Retina (tissue), 1 donor: ENCODE results near the gene CACNA1B.
"Not testable (repeated sequence)": the region's sequence is repeated elsewhere in the genome, so short reads cannot be mapped to it uniquely, and the experiment has no call there.

Experiments
- DNase-seq: peaks from one replicate; pipeline ENCODE4 v3.0.0-alpha.2; 2016

The CACNA1B gene

DNA sequence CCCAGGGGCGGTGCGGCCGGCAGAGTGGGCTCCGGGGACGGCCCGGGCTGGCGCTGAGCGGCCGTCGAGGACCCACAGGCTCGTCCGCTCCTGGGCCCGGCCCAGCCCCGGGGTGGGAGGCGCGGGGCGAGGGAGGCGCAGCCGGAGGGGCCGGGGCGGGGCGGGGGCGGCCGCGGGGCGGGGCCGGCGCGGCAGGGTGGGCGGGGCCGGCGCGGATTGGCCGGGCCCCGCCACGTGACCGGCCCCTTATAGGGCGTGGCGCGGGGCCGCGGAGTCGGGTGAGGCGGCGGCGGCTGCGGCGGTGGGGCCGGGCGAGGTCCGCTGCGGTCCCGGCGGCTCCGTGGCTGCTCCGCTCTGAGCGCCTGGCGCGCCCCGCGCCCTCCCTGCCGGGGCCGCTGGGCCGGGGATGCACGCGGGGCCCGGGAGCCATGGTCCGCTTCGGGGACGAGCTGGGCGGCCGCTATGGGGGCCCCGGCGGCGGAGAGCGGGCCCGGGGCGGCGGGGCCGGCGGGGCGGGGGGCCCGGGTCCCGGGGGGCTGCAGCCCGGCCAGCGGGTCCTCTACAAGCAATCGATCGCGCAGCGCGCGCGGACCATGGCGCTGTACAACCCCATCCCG is at the start of gene CACNA1B:
TSS of gene CACNA1B (plus strand) at position 277 of the 617 bp plus-strand sequence. CDS start at position 429, 152 bp downstream.
- not testable (repeated sequence) for DNase-seq

DNA sequence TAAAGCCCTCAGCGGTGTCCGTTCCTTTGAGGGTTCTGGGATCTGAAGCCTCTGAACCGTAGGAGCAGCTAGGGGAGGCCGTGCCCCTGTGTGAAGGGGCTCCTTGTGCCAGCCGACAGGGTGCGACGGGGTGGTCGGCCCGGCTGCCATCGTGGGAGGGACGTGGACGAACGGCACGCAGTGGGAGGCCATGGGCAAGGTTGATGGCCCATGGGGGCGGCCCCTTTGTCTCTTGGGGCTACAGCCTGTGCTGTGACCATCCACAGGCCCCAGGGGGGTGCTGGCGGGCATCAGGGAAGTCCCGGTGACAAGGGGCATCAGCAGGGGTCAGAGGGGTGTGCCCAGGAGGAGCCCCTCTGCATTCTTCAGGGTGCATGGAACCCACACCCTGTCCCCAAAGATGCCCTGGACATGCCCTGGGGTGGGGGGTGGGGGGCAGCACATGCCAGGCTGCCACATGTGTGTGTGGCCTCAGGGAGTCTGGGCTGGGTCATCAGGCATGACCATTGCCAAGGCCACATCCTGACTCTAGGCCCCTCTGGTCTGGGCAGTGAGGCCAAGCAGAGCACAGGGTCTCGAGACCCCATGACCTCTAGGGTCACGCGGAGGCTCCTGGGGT is 49.6 kb upstream of the CACNA1B start:
- DNase-seq, result no peak

DNA sequence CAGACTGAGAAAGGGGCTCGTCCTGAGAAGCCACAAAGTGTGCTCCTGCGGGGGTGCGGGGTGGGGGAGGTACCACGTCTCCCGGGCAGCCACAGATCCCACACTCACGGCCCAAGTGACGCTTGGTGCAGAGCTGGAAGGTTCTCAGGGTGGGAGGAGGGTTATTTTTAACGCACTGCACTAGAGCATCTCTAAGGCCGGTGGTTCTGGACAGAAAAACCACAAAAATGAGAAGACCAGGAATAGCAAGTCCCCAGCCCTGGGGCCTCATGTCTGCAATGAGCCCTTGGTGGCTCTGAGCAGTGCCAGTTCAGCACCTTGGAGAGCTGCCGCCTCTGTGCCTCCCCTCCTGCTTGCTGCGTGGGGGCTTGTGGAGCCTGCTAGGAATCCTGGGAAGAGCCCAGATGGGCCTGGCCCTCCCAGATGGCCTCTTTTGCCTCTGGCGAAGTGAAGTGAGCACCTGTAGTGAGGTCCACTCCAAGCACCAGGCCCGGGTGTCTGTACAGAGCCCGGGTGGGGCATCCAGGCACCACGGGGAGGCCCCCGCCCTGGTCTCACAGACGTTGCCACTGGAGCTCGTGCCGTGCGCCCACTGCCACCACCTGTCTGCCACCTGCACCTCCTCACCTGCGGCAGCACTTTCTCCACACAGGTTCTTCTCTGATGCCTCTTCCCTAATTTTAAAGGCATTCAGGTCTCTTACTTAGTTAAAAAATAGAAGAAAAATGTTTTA is 48.9 kb upstream of the CACNA1B start:
- no peak for DNase-seq

DNA sequence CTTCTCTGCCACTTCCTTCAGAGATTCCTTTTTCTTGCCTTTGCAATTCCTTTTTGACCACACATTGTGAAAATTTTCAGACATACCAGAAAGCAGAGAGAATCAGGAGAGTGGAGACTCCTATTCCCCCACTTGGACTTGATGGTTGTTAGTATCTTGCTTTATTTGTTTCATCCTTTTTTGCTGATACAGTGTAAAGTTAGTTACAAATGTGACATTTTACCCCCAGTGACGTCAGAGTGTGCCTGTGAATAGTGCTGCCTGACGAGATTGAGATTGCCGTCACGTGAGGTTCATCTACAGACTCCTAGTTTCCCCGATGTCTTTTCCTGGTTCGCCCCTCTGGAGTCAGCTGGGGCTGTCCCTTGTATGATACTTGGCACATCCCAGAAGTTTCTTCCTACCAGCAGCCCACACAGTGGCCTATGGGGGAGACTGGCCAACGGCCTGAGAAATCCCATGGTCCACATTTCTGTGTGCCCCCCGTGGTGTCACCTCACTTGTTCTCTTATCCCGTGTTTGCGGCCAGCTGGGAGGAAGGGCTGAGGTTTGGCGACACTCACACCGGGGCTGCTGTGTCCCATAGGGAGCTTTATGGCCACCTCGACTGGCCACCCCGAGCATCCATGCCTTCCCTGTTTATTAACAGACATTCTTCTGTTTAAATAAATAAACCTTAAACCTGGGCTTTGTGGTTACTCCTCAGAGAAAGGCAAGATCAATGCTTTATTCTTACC is 48.2 kb upstream of the CACNA1B start:
- no peak for DNase-seq

DNA sequence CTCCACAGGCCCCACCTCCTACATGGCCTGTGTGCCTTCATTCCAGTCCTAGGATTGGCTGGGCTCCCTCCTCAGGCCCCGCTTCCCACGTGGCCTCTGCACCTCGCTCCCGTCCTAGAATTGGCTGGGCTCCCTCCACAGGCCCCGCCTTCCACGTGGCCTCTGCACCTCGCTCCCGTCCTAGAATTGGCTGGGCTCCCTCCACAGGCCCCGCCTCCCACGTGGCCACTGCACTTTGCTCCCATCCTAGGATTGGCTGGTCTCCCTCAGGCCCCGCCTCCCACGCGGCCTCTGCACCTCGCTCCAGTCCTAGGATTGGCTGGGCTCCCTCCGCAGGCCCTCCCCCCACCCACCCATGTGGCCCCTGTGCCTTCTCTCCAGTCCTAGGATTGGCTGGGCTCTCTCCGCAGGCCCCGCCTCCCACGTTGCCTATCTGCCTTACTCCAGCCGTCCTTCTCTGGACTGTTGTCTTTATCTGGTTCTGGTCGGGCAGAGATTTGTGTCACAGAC is 45.3 kb upstream of the CACNA1B start:
- DNase-seq, result no peak

DNA sequence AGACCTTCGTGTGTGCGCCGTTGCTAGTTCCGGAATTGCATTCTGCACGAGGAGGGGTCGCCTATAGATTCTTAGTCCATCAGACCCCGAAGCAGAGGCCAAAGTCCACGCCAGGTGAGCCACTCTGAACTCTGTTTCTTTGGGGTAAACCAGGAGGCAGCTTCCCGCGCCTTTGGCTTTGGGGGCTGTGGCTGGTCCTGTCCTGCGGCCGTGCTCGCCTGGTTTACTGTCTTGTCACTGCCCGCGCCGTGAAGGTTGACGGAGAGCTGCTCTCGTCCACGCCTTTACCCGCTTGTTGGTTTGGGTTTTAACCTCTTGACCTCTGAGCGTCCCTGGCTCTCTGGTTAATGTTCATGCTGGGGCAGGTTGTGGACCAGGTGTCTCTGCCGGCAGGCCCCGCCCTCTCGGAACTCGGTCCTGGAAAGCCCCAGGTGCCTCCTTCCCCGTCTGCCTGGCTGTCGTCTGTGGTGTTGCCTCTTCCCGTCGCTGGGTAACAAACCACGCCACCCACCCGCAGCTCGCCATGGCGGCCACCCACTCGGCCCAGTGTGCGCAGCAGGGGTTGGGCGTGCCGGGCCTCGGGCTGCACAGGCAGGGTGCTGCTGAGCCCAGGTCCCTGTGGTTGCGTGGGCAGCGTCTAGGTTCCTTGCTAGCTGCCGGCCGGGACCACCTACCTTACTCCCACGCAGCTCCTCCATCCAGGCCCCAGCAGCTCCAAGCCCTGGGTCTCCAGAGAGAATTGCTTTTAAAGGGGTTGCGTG is 44.6 kb upstream of the CACNA1B start:
- DNase-seq, result no peak

DNA sequence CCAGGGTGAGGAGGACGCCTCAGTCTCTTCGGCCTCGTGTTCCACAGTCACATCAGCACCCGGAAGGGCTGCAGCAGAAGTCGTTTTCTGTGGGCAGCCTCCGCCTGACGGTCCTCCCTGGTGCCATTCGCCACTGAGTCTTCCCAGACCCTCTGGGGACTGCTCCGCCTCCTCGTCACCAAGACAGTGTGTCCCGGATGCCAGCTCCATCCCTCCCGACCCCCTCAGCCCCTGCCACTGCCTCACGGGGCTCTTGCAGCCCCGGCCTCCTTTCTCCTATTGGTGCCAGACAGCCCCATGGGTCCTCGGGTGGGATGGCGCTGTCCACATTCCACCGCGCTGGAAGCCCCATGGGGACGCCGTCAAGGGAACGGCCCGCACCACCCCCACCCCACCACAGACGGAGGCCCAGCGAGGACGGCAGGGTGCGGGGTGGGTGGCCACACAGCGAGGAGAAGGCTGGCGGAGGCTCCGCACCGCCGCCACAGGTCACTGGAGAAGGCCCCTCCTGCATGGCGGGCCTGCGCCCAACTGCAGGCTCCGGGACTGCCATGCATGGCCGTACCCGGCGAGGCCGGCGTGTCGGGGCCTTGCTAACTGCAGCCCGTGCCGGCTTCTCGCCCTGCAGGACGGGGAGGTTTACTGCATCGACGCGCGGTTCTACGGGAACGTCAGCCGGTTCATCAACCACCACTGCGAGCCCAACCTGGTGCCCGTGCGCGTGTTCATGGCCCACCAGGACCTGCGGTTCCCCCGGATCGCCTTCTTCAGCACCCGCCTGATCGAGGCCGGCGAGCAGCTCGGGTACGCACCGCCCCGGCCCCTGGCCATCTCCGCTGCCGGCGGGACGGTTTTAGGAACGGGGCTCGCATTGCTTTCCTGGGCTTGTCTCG is 43.6 kb upstream of the CACNA1B start:
- DNase-seq, result no peak

DNA sequence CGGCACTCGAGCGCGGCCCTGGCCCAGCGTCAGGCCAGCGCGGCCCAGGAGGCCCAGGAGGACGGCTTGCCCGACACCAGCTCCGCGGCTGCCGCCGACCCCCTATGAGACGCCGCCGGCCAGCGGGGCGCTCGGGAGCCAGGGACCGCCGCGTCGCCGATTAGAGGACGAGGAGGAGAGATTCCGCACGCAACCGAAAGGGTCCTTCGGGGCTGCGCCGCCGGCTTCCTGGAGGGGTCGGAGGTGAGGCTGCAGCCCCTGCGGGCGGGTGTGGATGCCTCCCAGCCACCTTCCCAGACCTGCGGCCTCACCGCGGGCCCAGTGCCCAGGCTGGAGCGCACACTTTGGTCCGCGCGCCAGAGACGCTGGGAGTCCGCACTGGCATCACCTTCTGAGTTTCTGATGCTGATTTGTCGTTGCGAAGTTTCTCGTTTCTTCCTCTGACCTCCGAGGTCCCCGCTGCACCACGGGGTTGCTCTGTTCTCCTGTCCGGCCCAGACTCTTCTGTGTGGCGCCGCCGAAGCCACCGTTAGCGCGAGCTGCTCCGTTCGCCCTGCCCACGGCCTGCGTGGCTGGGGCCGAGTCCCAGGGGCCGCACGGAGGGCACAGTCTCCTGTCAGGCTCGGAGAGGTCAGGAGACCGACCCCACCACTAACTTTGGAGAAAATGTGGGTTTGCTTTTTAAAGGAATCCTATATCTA is 42.6 kb upstream of the CACNA1B start:
- DNase-seq, result no peak

DNA sequence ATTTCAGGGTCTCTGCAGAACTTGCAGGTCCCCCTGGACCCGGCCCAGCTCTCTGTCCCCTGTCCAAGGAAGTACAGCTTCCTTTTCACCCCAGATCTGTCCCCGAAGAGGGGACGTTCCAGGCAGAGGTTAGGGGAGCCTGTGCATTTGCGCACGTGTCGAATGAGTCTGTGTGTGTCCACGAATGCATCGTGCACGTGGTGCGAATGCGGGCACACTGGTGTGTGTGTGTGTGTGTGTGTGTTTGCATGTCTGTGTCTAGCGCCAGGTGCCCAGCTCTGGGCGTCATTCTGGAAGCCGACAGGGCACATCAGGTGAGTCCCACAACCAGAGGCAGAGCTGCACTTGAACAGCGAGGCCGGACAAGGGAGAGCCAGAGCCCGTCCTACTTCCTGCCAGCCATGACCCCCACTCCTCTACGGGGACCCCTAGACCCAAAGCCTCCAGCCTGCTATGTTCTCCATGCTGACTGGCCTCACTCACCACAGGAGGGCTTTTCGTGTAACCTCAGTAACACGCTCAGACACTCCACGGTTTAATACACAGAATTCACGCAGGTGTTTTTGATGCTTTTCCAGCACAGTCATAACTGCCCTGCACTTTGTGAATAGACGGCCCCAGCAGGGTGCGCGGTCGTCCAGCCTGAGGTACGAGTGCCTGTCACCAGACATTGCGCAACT is 41.3 kb upstream of the CACNA1B start:
- DNase-seq, result no peak

DNA sequence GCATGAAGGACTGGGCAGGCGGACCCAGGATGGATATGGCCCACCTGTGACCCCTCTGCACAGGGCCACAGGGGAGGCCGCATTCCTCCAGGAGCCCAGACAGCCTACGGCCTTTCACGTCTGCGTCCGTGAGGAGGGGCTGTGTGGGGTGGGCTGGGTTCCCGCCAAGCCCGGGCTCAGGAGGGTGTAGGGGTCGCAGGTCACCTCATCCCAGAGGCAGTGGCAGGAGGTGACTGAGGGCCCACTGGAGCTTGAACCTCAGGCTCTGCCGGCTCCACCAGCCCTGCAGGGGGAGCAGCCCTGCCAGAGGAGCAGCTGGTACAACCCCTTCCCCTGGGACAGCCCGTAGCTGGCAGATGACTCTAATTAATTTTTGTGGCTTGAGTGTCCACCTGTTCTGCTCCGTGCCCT is 40.7 kb upstream of the CACNA1B start:
- DNase-seq, result no peak

DNA sequence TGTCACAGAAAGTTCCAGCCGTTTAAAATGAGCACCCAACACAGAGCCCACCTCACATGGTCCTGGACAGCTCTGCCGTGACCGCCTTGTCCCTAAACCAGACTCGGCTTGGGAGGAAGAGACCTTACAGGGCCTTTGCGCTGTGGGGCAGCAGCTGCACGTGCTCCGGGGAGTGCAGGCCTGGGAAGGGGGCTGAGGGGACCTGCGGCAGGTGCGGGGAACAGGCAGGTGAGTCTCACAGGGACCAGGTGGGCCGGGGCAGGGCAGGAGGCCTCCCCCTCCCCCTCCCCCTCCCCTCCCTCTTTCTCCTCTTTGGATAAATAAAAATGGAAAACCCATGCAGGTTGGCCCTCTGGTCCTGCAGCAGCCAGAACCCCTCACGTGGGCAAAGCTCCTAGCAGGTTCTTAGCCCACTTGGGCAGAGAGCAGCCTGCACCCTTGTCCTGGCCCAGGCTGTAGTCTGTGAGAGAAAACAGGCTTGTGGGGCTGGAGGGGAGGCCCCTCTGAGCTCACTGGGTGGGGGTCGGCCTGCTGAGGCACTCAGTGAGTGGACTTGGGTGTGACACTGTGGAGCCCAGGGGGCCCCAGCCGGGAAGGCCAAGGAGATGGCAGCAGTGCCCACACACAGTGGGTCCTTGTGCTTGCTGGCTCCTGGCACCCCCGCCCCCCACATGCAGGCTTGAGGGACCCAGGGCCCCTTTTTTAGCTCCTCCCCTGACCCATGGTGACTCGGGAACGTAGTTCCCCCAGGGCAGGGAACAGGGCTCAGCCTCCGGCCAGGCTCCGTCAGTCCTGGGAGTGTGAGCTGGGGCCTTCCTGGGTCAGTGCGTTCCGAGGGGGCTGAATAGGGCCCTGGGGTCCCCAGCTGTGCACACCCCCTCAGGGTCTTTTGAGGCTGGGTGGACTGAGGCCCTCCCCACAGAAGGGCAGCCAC is 40.0 kb upstream of the CACNA1B start:
- DNase-seq, result no peak

DNA sequence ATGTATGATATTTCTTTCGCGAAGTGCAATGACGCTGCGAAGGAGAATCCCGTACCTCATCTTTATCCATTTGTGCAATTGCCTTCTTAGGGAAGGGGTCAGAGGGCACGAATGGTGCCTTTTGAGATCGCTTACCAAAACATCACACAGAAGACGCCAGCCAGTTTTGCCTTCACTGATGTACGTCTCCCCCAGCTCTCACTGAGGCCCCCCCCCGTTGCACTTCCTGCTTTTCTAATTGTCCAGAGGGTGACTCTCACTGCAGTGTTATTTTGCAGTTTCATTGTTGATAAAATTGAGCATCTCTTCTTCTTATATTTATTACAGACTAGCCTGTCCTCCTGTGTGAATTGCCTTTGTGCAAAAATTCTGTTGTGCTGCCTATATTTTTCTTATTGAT is 39.0 kb upstream of the CACNA1B start:
- DNase-seq, result no peak

DNA sequence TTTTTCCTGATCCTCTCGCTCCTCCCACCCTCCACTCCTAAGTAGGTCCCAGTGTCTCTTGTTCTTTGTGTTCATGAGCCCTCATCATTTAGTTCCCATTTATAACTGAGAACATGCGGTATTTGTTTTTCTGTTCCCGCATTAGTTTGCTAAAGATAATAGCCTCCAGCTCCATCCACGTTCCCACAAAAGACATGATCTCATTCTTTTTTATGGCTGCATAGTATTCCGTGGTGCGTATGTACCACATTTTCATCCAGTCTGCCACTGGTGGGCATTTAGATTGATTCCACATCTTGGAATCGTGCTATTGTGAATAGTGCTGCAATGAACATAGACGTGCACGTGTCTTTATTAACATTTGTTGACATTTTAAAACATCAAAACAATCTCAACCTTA is 34.2 kb upstream of the CACNA1B start:
- DNase-seq, result no peak

DNA sequence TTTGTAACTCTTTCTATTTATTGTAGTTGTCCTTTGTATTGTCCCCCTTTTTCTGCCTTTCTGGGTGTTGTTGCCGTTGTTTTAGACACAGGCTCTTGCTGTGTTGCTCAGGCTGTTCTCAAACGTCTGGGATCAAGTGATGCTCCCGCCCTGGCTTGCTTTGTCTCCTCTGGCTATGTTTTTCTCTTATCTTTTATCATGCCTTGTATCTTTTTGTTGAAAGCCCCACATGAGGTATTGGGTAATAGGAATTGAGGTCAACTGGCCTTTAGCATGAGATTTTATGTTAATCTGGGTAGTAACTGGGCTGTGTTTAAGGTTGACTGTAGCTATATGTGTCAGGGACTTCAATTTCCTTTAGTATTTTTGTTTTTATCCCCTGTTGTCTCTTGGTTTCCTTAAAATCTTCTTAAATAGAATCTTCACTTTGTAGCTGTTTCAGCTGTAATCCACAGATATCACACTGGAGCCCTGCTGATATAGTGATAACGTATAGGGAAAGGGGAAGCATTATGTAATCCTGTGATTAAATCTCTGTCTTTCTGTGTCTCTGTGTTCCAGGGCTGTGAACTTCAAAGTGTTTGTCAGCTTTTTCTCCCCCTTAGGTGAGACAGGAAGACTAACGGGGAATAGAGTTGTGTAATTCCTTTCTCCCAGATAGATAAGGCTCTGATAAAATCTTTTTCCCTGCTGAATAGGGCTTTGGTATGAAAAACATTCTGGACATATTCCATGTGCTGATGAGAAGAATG is 25.9 kb upstream of the CACNA1B start:
- DNase-seq, result no peak

DNA sequence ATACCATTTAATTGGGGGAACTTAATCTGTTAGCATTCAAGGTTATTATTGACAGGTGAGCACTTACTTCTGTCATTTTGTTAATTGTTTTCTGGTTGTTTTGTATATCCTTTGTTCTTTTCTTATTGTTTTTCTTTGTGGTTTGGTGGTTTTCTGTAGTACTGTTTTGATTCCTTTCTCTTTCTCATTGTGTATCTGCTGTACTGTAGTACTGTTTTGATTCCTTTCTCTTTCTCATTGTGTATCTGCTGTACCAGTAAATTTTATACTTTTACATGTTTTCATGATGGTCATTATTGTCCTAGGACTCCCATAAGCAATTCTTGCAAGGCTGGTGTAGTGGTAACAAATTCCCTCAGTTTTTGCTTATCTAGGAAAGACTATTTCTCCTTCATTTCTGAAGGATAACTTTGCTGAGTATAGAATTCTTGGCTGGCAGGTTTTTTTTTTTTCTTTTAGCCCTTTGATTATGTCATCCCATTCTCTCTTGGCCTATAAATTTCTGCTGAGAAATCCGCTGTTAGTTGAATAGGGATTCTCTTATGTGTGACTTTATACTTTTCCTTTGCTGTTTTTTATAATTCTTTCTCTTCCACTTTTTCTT is 24.1 kb upstream of the CACNA1B start:
- no peak for DNase-seq

DNA sequence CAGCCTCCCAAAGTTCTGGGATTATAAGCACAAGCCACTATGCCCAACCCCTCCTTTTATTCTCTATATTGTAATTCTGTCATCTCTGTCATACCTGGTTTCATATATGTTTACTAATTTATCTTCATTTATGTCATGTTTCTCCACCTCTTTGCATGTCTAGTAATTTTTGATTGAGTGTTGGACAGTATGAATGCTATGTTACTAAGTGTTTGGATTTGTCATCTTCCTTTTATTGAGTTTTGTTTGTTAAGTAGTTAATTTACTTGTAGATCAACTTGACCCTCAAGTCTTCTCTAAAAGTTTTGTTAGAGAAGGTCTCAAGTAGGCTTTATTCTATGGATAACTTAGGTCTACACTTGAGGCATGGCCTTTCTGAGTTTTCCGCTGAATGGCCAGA is 17.2 kb upstream of the CACNA1B start:
- no peak for DNase-seq

DNA sequence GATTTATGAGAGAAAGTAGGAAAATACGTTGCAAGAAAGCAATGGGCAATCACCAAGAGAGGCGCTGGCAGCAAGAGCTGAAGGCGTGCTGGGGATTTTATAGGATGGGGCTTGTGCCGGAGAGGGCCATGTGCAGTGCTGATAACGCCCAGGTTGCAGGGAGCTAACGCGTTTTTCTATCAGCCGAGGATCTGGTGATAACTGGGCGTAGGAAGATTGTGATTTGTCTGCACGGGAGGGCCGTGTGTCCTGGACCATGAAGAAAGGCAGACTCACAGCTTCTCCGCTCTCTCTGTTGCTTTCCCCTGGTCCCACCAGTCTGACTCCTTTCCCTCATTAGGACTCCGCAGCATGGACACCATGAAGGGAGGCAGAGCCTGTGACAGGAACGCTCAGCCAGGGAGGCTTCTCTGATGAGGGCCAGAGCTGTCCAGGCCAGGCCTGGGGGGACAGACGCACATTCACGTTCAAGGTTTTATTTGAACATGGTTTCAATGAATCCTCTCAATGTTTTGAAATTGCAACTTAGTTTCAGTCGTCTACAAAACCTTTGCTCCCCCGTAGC is 11.9 kb upstream of the CACNA1B start:
- no peak for DNase-seq
